Measurements from ENCODE around the gene DEGS1.

DEGS1 gene

DNA sequence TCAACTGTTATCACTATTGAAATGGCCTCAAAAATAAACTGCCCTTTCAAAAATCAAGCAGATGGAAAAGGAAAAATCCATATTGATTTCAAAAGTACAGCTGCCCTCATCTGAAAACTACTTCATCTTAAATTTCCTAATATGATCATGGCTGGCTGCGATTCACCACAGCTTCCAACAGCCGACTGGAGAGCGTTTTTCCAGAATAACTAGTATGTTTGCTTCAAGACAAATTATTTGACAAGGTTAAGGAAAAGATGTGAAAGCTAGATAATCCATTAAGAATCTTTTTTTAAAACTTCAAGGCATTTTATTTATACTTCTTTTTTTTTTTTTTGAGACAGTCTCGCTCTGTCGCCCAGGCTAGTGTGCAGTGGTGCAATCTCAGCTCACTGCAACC, 4.1 kb upstream of the DEGS1 start (continued):
- TF ChIP-seq, protein P1, sequence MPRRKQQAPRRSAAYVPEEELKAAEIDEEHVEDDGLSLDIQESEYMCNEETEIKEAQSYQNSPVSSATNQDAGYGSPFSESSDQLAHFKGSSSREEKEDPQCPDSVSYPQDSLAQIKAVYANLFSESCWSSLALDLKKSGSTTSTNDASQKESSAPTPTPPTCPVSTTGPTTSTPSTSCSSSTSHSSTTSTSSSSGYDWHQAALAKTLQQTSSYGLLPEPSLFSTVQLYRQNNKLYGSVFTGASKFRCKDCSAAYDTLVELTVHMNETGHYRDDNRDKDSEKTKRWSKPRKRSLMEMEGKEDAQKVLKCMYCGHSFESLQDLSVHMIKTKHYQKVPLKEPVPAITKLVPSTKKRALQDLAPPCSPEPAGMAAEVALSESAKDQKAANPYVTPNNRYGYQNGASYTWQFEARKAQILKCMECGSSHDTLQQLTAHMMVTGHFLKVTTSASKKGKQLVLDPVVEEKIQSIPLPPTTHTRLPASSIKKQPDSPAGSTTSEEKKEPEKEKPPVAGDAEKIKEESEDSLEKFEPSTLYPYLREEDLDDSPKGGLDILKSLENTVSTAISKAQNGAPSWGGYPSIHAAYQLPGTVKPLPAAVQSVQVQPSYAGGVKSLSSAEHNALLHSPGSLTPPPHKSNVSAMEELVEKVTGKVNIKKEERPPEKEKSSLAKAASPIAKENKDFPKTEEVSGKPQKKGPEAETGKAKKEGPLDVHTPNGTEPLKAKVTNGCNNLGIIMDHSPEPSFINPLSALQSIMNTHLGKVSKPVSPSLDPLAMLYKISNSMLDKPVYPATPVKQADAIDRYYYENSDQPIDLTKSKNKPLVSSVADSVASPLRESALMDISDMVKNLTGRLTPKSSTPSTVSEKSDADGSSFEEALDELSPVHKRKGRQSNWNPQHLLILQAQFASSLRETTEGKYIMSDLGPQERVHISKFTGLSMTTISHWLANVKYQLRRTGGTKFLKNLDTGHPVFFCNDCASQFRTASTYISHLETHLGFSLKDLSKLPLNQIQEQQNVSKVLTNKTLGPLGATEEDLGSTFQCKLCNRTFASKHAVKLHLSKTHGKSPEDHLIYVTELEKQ (tag by site-specific recombination; IDR thresholded peaks at IDR 0.05; ENCODE audit: borderline replicate concordance) = no peak
- TF ChIP-seq OSR2 (tag by site-specific recombination; IDR thresholded peaks at IDR 0.05) = no peak
- TF ChIP-seq ZNF266 (tag by site-specific recombination; IDR thresholded peaks at IDR 0.05; ENCODE audit: low read depth) = no peak
- TF ChIP-seq ZEB2 (tag by site-specific recombination; IDR thresholded peaks at IDR 0.05) = no peak
- no peak for TF ChIP-seq ZNF155 (tag by site-specific recombination; IDR thresholded peaks at IDR 0.05)
- no peak for TF ChIP-seq ZFHX2 (tag by site-specific recombination; conservative IDR thresholded peaks at IDR 0.05)
- no peak for TF ChIP-seq ZNF830 (tag by site-specific recombination; IDR thresholded peaks at IDR 0.05; ENCODE audit: low read depth)

DNA sequence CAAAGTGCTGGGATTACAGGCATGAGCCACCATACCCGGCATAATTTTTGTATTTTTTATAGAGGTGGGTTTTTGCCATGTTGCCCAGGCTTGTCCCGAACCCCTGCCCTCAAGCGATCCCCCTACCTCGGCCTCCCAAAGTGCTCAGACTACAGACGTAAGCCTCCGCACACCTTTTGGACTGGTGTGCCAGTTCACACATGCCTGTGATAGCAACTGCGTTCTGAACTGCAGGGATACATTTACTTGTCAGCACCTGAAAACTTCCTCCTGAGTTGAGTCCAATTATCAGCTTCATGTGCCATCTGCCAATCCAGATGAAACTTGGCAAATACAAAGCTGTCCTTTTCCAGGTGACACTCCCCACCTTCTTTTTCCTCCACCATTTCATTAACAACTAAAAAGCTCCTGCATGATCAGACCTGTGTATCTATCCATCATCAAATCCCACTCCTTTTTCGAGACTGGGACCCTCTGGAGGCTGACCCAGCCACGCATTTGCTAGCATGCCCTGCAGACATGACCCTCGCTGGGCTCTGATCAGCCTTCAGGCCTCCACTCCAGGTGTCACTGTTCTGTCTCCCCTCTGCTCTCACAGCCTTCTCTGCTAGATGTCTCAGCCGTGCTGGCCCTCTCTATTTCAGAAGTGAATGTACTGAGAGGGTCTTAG, 2.1 kb upstream of the DEGS1 start:
- POLR2A ChIA-PET = no interaction called here
- no peak overlapping the region for H3K4me3 ChIP-seq (ENCODE audit: low read depth, low read length)
- H3K4me1 ChIP-seq (ENCODE audit: control insufficient read depth, insufficient read depth, low read length) = peaks cover 3% of the 10 kb centered on the region; the same call in 1 of the 2 replicates
- TF ChIP-seq ZNF169 (tag by site-specific recombination; IDR thresholded peaks at IDR 0.05) (no peak), IKZF3 (tag by site-specific recombination; IDR thresholded peaks at IDR 0.05) (no peak), OVOL3 (tag by site-specific recombination; IDR thresholded peaks at IDR 0.05) (no peak), BCL11A (tag by site-specific recombination; IDR thresholded peaks at IDR 0.05; ENCODE audit: low read depth) (no peak), ZNF571 (tag by site-specific recombination; IDR thresholded peaks at IDR 0.05) (no peak), KLF16 (tag by site-specific recombination; IDR thresholded peaks at IDR 0.05) (no peak), ZNF302 (tag by site-specific recombination; IDR thresholded peaks at IDR 0.05; ENCODE audit: low read depth) (no peak), ZBTB48 (tag by site-specific recombination; IDR thresholded peaks at IDR 0.05) (no peak)
- TF ChIP-seq, protein P2, sequence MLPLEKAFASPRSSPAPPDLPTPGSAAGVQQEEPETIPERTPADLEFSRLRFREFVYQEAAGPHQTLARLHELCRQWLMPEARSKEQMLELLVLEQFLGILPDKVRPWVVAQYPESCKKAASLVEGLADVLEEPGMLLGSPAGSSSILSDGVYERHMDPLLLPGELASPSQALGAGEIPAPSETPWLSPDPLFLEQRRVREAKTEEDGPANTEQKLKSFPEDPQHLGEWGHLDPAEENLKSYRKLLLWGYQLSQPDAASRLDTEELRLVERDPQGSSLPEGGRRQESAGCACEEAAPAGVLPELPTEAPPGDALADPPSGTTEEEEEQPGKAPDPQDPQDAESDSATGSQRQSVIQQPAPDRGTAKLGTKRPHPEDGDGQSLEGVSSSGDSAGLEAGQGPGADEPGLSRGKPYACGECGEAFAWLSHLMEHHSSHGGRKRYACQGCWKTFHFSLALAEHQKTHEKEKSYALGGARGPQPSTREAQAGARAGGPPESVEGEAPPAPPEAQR (tag by site-specific recombination; IDR thresholded peaks at IDR 0.05) = no peak
- H3K9me3 ChIP-seq (ENCODE audit: control insufficient read depth, insufficient read depth, low read depth, low read length) = no peaks in the 10 kb centered on the region
- peaks cover 8 to 11% of the 10 kb centered on the region in 2 experiments; a peak in 2 of 3 replicates for H3K36me3 ChIP-seq (ENCODE audit: control insufficient read depth in 2 of 2, insufficient read depth in 1 of 2, low read length in 2 of 2)
- H3K27ac ChIP-seq (ENCODE audit: extremely low read depth, low read depth, low read length) = no peak overlapping the region
- CTCF ChIA-PET = interaction anchor here (1.0 kb wide), 1 partner anchor 11 kb away, joined by 4 read pairs; no protein-coding TSS in a partner anchor

DNA sequence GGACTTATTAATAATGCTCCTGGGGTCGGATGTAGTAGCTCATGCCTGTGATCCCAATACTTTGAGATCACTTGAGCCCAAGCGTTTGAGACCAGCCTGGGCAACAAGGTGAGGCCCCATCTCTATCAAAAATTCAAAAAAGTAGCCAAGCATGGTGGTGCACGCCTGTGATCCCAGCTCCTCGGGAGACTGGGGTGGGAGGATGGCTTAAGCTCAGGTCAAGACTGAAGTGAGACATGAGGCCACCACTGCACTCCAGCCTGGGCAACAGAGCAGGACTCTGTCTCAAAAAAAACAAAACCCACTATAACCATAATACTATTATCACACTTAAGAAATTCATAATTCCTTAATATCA, 1.6 kb upstream of the DEGS1 start:
- no peak overlapping the region for H3K27ac ChIP-seq (ENCODE audit: extremely low read depth, low read depth, low read length)
- H3K4me1 ChIP-seq (ENCODE audit: control insufficient read depth, insufficient read depth, low read length) = peaks cover 3% of the 10 kb centered on the region; the same call in 1 of the 2 replicates
- ChIA-PET POLR2A (no interaction called here), CTCF (interaction anchor here (1.0 kb wide), 1 partner anchor 11 kb away, joined by 4 read pairs; no protein-coding TSS in a partner anchor)
- no peak overlapping the region for H3K4me3 ChIP-seq (ENCODE audit: low read depth, low read length)
- peaks cover 13 to 16% of the 10 kb centered on the region in 2 experiments; a peak in 2 of 3 replicates for H3K36me3 ChIP-seq (ENCODE audit: control insufficient read depth in 2 of 2, insufficient read depth in 1 of 2, low read length in 2 of 2)
- no peaks in the 10 kb centered on the region for H3K9me3 ChIP-seq (ENCODE audit: control insufficient read depth, insufficient read depth, low read depth, low read length)
- TF ChIP-seq, protein P3, sequence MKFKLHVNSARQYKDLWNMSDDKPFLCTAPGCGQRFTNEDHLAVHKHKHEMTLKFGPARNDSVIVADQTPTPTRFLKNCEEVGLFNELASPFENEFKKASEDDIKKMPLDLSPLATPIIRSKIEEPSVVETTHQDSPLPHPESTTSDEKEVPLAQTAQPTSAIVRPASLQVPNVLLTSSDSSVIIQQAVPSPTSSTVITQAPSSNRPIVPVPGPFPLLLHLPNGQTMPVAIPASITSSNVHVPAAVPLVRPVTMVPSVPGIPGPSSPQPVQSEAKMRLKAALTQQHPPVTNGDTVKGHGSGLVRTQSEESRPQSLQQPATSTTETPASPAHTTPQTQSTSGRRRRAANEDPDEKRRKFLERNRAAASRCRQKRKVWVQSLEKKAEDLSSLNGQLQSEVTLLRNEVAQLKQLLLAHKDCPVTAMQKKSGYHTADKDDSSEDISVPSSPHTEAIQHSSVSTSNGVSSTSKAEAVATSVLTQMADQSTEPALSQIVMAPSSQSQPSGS (tag by site-specific recombination; IDR thresholded peaks at IDR 0.05; ENCODE audit: low read depth) = no peak
- TF ChIP-seq ZNF169 (tag by site-specific recombination; IDR thresholded peaks at IDR 0.05) (no peak), ZFP69B (tag by site-specific recombination; IDR thresholded peaks at IDR 0.05) (no peak), ZNF433 (tag by site-specific recombination; IDR thresholded peaks at IDR 0.05; ENCODE audit: low read depth) (no peak), ZNF529 (tag by site-specific recombination; IDR thresholded peaks at IDR 0.05; ENCODE audit: insufficient replicate concordance) (no peak), ZNF324 (tag by site-specific recombination; IDR thresholded peaks at IDR 0.05) (no peak), ZNF341 (tag by site-specific recombination; IDR thresholded peaks at IDR 0.05; ENCODE audit: low read depth) (no peak)
- TF ChIP-seq, protein P4, sequence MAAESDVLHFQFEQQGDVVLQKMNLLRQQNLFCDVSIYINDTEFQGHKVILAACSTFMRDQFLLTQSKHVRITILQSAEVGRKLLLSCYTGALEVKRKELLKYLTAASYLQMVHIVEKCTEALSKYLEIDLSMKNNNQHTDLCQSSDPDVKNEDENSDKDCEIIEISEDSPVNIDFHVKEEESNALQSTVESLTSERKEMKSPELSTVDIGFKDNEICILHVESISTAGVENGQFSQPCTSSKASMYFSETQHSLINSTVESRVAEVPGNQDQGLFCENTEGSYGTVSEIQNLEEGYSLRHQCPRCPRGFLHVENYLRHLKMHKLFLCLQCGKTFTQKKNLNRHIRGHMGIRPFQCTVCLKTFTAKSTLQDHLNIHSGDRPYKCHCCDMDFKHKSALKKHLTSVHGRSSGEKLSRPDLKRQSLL (tag by site-specific recombination; IDR thresholded peaks at IDR 0.05) = no peak
- TF ChIP-seq, protein P5, sequence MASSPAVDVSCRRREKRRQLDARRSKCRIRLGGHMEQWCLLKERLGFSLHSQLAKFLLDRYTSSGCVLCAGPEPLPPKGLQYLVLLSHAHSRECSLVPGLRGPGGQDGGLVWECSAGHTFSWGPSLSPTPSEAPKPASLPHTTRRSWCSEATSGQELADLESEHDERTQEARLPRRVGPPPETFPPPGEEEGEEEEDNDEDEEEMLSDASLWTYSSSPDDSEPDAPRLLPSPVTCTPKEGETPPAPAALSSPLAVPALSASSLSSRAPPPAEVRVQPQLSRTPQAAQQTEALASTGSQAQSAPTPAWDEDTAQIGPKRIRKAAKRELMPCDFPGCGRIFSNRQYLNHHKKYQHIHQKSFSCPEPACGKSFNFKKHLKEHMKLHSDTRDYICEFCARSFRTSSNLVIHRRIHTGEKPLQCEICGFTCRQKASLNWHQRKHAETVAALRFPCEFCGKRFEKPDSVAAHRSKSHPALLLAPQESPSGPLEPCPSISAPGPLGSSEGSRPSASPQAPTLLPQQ (tag by site-specific recombination; IDR thresholded peaks at IDR 0.05) = no peak

Data from HEK293 (cell line).